Endothelial cell of umbilical vein (primary cell): Measurements from ENCODE around the gene ADARB2. TPM values are rescaled to one million over a fixed set of nuclear protein-coding genes. Genes with fewer than 3 reads are reported as not detected.

ENCODE experiments used
- BruUV-seq: library from RNA; stranded (reverse); fragments of 400-500 nt; replicated peaks from 2 replicates; lab custom pipeline; 2021; lab: Mats Ljungman, UMichigan
- CTCF ChIA-PET: fragments of 300-600, 350-600 bp; sonication (Branson Sonifier 250); formaldehyde crosslinking; loops from one replicate; lab custom pipeline; 2021; ENCODE audit warnings: antibody characterized with exemption, inconsistent platforms; lab: Charles Lee
- POLR2A ChIA-PET: fragments of 300-600, 350-600 bp; sonication (Branson Sonifier 250); formaldehyde crosslinking; loops from one replicate; lab custom pipeline; 2021; ENCODE audit warnings: antibody characterized with exemption, inconsistent platforms; lab: Charles Lee
- DNase-seq: peaks from one replicate; pipeline ENCODE4 v3.0.0-alpha.2; 2011; ENCODE audit warnings: low read depth, low spot score
- FAIRE-seq: peaks from 2 replicates; lab custom pipeline; 2011; peaks lifted over from hg19 to GRCh38; lab: Jason Lieb, UNC
- H2AFZ ChIP-seq: 2 replicates; pipeline ENCODE4 v1.6.0; 2012; ENCODE audit warnings: low read depth, low read length, control low read depth, inconsistent platforms
- H3K27ac ChIP-seq: 2 replicates; pipeline ENCODE4 v1.5.1; 2011; ENCODE audit warnings: low read depth, mild to moderate bottlenecking, control low read depth, low read length, moderate library complexity; ENCODE audit not compliant: insufficient read depth
- H3K27me3 ChIP-seq, 2 experiments: 2 replicates each; pipeline versions ENCODE4 v1.6.0 to v1.6.1; 2011; ENCODE audit warnings: low read length in 2 of 2, mixed read lengths in 1 of 2; ENCODE audit not compliant: control insufficient read depth in 2 of 2, insufficient read depth in 2 of 2
- H3K36me3 ChIP-seq, 2 experiments: 2 replicates in 1 of 2; 3 replicates in 1 of 2; pipeline ENCODE4 v1.5.1; 2011; ENCODE audit warnings: low read length in 2 of 2, mild to moderate bottlenecking in 1 of 2, moderate library complexity in 1 of 2; ENCODE audit not compliant: control insufficient read depth in 2 of 2, insufficient read depth in 2 of 2; ENCODE audit errors: extremely low read depth in 1 of 2
- H3K4me1 ChIP-seq: 3 replicates; pipeline ENCODE4 v1.5.1; 2011; ENCODE audit warnings: mild to moderate bottlenecking, low read length; ENCODE audit not compliant: control insufficient read depth, insufficient read depth; ENCODE audit errors: extremely low read depth
- H3K4me2 ChIP-seq: 2 replicates; pipeline ENCODE4 v1.6.1; 2011; ENCODE audit warnings: low read length, control low read depth, mixed read lengths; ENCODE audit not compliant: insufficient read depth
- H3K4me3 ChIP-seq, 3 experiments: fragments of 200-600 bp in 1 of 3; sonication (generic), shearing (Covaris generic) in 1 of 3; replicated peaks in 1 of 3; 2 replicates each; pipeline ENCODE4 v1.5.1; 2011 to 2016; ENCODE audit warnings: control low read depth in 3 of 3, low read length in 3 of 3, mild to moderate bottlenecking in 2 of 3, inconsistent platforms in 1 of 3, low read depth in 1 of 3, moderate library complexity in 1 of 3; ENCODE audit not compliant: insufficient read depth in 1 of 3
- H3K79me2 ChIP-seq: 2 replicates; pipeline ENCODE4 v1.6.0; 2012; ENCODE audit warnings: low read length, inconsistent platforms; ENCODE audit not compliant: control insufficient read depth, insufficient read depth
- H3K9ac ChIP-seq: replicated peaks from 2 replicates; pipeline ENCODE3; 2011; ENCODE audit warnings: low read length, control low read depth; ENCODE audit not compliant: insufficient read depth; ENCODE audit errors: extremely low read depth
- H3K9me1 ChIP-seq: replicated peaks from 3 replicates; pipeline ENCODE4 v1.6.0; 2011; ENCODE audit warnings: mild to moderate bottlenecking, low read length; ENCODE audit not compliant: control insufficient read depth, insufficient read depth; ENCODE audit errors: extremely low read depth
- H3K9me3 ChIP-seq: replicated peaks from 2 replicates; pipeline ENCODE4 v1.5.1; 2012; ENCODE audit warnings: low read length, inconsistent platforms; ENCODE audit not compliant: control insufficient read depth, insufficient read depth
- H4K20me1 ChIP-seq: replicated peaks from 2 replicates; pipeline ENCODE3; 2011; ENCODE audit warnings: mild to moderate bottlenecking, low read length; ENCODE audit not compliant: control insufficient read depth, insufficient read depth; ENCODE audit errors: extremely low read depth
- EZH2 ChIP-seq: IDR thresholded peaks from 2 replicates; pipeline ENCODE4 v1.6.1; 2012; ENCODE audit warnings: borderline replicate concordance, low read depth, mild to moderate bottlenecking, moderate library complexity, low read length, inconsistent platforms; ENCODE audit not compliant: severe bottlenecking
- FOS ChIP-seq: IDR thresholded peaks from 2 replicates; pipeline ENCODE4 v1.6.1; 2011; ENCODE audit warnings: mild to moderate bottlenecking, low read length, moderate library complexity, borderline replicate concordance; ENCODE audit not compliant: insufficient read depth
- GATA2 ChIP-seq: IDR thresholded peaks from 2 replicates; pipeline ENCODE4 v1.7.0; 2011; ENCODE audit warnings: low read depth, mild to moderate bottlenecking, moderate library complexity, mixed read lengths, low read length; ENCODE audit not compliant: insufficient read length, insufficient read depth
- JUN ChIP-seq: IDR thresholded peaks from 2 replicates; pipeline ENCODE4 v1.6.1; 2011; ENCODE audit warnings: borderline replicate concordance, low read depth; ENCODE audit not compliant: insufficient read length, insufficient read depth
- MYC ChIP-seq: IDR thresholded peaks from one replicate; pipeline ENCODE4 v1.6.1; 2011; ENCODE audit warnings: mild to moderate bottlenecking, low read depth, low read length
- POLR2A ChIP-seq: IDR thresholded peaks from 2 replicates; pipeline ENCODE4 v1.6.1; 2012; ENCODE audit warnings: low read depth, mild to moderate bottlenecking, control low read depth, low read length
- POLR2AphosphoS5 ChIP-seq: IDR thresholded peaks from 2 replicates; pipeline ENCODE4 v1.6.1; 2012; ENCODE audit warnings: low read depth, mild to moderate bottlenecking, control low read depth, low read length, moderate library complexity; ENCODE audit not compliant: insufficient read depth
- dilution Hi-C: fragments of 300-500 bp; cut with MboI; formaldehyde crosslinking; loops from one replicate; pipeline ENCODE4 v1.15.0; 2019; ENCODE audit warnings: low sequenced_read_pairs; ENCODE audit not compliant: extremely low pct_ligation_motif_present
- intact Hi-C: fragments of 100-400 bp; cut with micrococcal nuclease; formaldehyde crosslinking; loops from one replicate; pipeline ENCODE4 v1.10.0; 2022
- polyA plus RNA-seq, 4 experiments: library from polyadenylated mRNA; depleted of rRNA in 3 of 4; stranded (reverse) in 3 of 4; unstranded in 1 of 4; fragments of >200 nt; gene quantifications; 2 replicates each; pipeline versions ENCODE4 v1.2.1 to v1.2.3, GENCODE V29; 2011 to 2012; ENCODE audit warnings: missing spikeins in 1 of 4
- total RNA-seq: library from RNA; stranded (reverse); gene quantifications from 2 replicates; pipeline ENCODE4 v1.2.3, GENCODE V29; 2021
- TF ChIP-seq, protein P1 (sequence below): IDR thresholded peaks from 2 replicates; pipeline ENCODE4 v1.6.1; 2011; ENCODE audit not compliant: insufficient read depth, insufficient read length
- TF ChIP-seq, protein P2 (sequence below), 2 donors: IDR thresholded peaks; 1 replicate in 1 of 2; 2 replicates in 1 of 2; pipeline ENCODE4 v1.5.1; 2011; ENCODE audit warnings: low read length in 2 of 2, mild to moderate bottlenecking in 2 of 2, moderate library complexity in 2 of 2, control low read depth in 1 of 2, inconsistent platforms in 1 of 2, low read depth in 1 of 2; ENCODE audit not compliant: insufficient read depth in 1 of 2; ENCODE audit errors: extremely low read depth in 1 of 2

ADARB2 gene
- total and polyA plus RNA-seq, 2 donors (not counting 3 experiments of a cell fraction or from before 2014, with no cell fraction given), result not detected

DNA sequence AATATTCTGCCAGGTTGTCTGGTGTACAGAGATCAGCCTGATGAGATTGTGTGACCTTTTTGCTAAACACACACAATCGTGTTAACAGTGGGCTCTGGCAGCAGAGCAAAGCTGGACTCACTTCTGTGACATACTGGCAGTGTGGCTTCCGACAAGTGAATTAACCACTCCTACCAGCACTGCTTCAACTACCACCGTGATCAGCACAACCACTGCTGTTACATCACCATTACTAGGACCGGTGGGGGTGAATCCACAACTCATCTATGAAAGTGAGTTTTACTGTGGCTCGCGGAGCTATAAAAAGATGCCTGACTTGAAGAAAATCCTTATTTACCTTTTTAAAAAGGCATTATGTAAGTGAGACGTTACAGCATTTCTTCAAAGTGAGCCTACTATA lies 545.6 kb downstream of the ADARB2 start:
- ChIA-PET POLR2A (no interaction called here), CTCF (interaction anchor here (1.6 kb wide), 1 partner anchor 11 kb away, joined by 4 read pairs; no protein-coding TSS in a partner anchor)
- Histone ChIP-seq H3K4me3 (no peak overlapping the region), H4K20me1 (no peaks in the 10 kb centered on the region), H3K9me3 (no peaks in the 10 kb centered on the region), H3K9ac (no peak overlapping the region), H3K27me3 (no peaks in the 10 kb centered on the region), H2AFZ (no peak overlapping the region), H3K4me2 (no peak overlapping the region), H3K27ac (no peak overlapping the region), H3K36me3 (no peaks in the 10 kb centered on the region), H3K4me1 (no peaks in the 10 kb centered on the region), H3K79me2 (no peaks in the 10 kb centered on the region), H3K9me1 (no peaks in the 10 kb centered on the region)
- no peak for FAIRE-seq
- intact Hi-C loops (no loop called here), dilution Hi-C loops (no loop called here)
- TF ChIP-seq JUN (no peak), POLR2A (no peak), EZH2 (no peak), MYC (no peak), GATA2 (no peak), POLR2AphosphoS5 (no peak), FOS (no peak)
- TF ChIP-seq, protein P1, sequence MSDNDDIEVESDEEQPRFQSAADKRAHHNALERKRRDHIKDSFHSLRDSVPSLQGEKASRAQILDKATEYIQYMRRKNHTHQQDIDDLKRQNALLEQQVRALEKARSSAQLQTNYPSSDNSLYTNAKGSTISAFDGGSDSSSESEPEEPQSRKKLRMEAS, result no peak
- TF ChIP-seq, protein P2, sequence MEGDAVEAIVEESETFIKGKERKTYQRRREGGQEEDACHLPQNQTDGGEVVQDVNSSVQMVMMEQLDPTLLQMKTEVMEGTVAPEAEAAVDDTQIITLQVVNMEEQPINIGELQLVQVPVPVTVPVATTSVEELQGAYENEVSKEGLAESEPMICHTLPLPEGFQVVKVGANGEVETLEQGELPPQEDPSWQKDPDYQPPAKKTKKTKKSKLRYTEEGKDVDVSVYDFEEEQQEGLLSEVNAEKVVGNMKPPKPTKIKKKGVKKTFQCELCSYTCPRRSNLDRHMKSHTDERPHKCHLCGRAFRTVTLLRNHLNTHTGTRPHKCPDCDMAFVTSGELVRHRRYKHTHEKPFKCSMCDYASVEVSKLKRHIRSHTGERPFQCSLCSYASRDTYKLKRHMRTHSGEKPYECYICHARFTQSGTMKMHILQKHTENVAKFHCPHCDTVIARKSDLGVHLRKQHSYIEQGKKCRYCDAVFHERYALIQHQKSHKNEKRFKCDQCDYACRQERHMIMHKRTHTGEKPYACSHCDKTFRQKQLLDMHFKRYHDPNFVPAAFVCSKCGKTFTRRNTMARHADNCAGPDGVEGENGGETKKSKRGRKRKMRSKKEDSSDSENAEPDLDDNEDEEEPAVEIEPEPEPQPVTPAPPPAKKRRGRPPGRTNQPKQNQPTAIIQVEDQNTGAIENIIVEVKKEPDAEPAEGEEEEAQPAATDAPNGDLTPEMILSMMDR (IDR thresholded peaks at IDR 0.05; ENCODE audit: extremely low read depth in 1 of 2, insufficient read depth in 1 of 2, low read depth in 1 of 2, low read length in 2 of 2), result no peak
- no TSS peak for BruUV-seq
- no peak for DNase-seq
